Measurements from ENCODE around the gene CDC42SE2.
"Not testable (repeated sequence)": the region's sequence is repeated elsewhere in the genome, so short reads cannot be mapped to it uniquely, and the experiment has no call there.

Gene CDC42SE2

GRCh38 chr5:131274326-131275063 lies 10.6 kb downstream of the CDC42SE2 start:
- Histone ChIP-seq H3K9me3 (ENCODE audit: low read length) (peaks cover 1% of the 10 kb centered on the region), H3K4me3 (ENCODE audit: low read length) (no peak overlapping the region), H3K4me1 (ENCODE audit: insufficient read depth, low read length) (no peaks in the 10 kb centered on the region), H3K36me3 (ENCODE audit: insufficient read depth, low read length) (no peaks in the 10 kb centered on the region), H3K27me3 (ENCODE audit: insufficient read depth, low read length) (no peaks in the 10 kb centered on the region), H2AFZ (ENCODE audit: low read depth, low read length) (no peak overlapping the region)

GRCh38 chr5:131276072-131276471 lies 12.2 kb downstream of the CDC42SE2 start:
- Histone ChIP-seq H3K27me3 (ENCODE audit: insufficient read depth, low read length) (no peaks in the 10 kb centered on the region), H2AFZ (ENCODE audit: low read depth, low read length) (no peak overlapping the region), H3K4me1 (ENCODE audit: insufficient read depth, low read length) (no peaks in the 10 kb centered on the region), H3K36me3 (ENCODE audit: insufficient read depth, low read length) (no peaks in the 10 kb centered on the region), H3K9me3 (ENCODE audit: low read length) (peaks cover 1% of the 10 kb centered on the region), H3K4me3 (ENCODE audit: low read length) (no peak overlapping the region)

GRCh38 chr5:131277447-131277846 lies 13.6 kb downstream of the CDC42SE2 start:
- no peaks in the 10 kb centered on the region for H3K27me3 ChIP-seq (ENCODE audit: insufficient read depth, low read length)
- H2AFZ ChIP-seq (ENCODE audit: low read depth, low read length): no peak overlapping the region
- H3K4me3 ChIP-seq (ENCODE audit: low read length): no peak overlapping the region
- H3K9me3 ChIP-seq (ENCODE audit: low read length): no peaks in the 10 kb centered on the region
- H3K36me3 ChIP-seq (ENCODE audit: insufficient read depth, low read length): no peaks in the 10 kb centered on the region
- peaks cover 7% of the 10 kb centered on the region for H3K4me1 ChIP-seq (ENCODE audit: insufficient read depth, low read length)

- H3K4me3 ChIP-seq (ENCODE audit: low read length): no peak overlapping the region
- no peaks in the 10 kb centered on the region for H3K9me3 ChIP-seq (ENCODE audit: low read length)
- no peaks in the 10 kb centered on the region for H3K36me3 ChIP-seq (ENCODE audit: insufficient read depth, low read length)
- H3K27me3 ChIP-seq (ENCODE audit: insufficient read depth, low read length): no peaks in the 10 kb centered on the region
- peaks cover 7% of the 10 kb centered on the region for H3K4me1 ChIP-seq (ENCODE audit: insufficient read depth, low read length)
- no peak overlapping the region for H2AFZ ChIP-seq (ENCODE audit: low read depth, low read length)
Observed at GRCh38 chr5:131277875-131278740, 14.3 kb downstream of the CDC42SE2 start.

GRCh38 chr5:131278741-131279124 lies 14.9 kb downstream of the CDC42SE2 start:
- not testable (repeated sequence) for H3K9me3 ChIP-seq (ENCODE audit: low read length); H3K27me3 ChIP-seq (ENCODE audit: insufficient read depth, low read length); H3K4me1 ChIP-seq (ENCODE audit: insufficient read depth, low read length); H2AFZ ChIP-seq (ENCODE audit: low read depth, low read length); H3K36me3 ChIP-seq (ENCODE audit: insufficient read depth, low read length); H3K4me3 ChIP-seq (ENCODE audit: low read length)

GRCh38 chr5:131279204-131279603 lies 15.4 kb downstream of the CDC42SE2 start:
- no peaks in the 10 kb centered on the region for H3K27me3 ChIP-seq (ENCODE audit: insufficient read depth, low read length)
- no peak overlapping the region for H3K4me3 ChIP-seq (ENCODE audit: low read length)

GRCh38 chr5:131280417-131280816 lies 16.6 kb downstream of the CDC42SE2 start:
- Histone ChIP-seq H3K4me3 (ENCODE audit: low read length) (no peak overlapping the region), H3K9me3 (ENCODE audit: low read length) (no peaks in the 10 kb centered on the region), H3K36me3 (ENCODE audit: insufficient read depth, low read length) (no peaks in the 10 kb centered on the region), H3K4me1 (ENCODE audit: insufficient read depth, low read length) (peaks cover 7% of the 10 kb centered on the region), H3K27me3 (ENCODE audit: insufficient read depth, low read length) (no peaks in the 10 kb centered on the region), H2AFZ (ENCODE audit: low read depth, low read length) (no peak overlapping the region)

More at GRCh38 chr5:131279204-131279603, 15.4 kb downstream of the CDC42SE2 start:
- Histone ChIP-seq H2AFZ (ENCODE audit: low read depth, low read length) (no peak overlapping the region), H3K9me3 (ENCODE audit: low read length) (no peaks in the 10 kb centered on the region), H3K4me1 (ENCODE audit: insufficient read depth, low read length) (peaks cover 7% of the 10 kb centered on the region), H3K36me3 (ENCODE audit: insufficient read depth, low read length) (no peaks in the 10 kb centered on the region)

- Histone ChIP-seq H3K27me3 (ENCODE audit: insufficient read depth, low read length) (no peaks in the 10 kb centered on the region), H3K36me3 (ENCODE audit: insufficient read depth, low read length) (peaks cover under 1% of the 10 kb centered on the region), H3K4me1 (ENCODE audit: insufficient read depth, low read length) (peaks cover 7% of the 10 kb centered on the region), H3K9me3 (ENCODE audit: low read length) (no peaks in the 10 kb centered on the region), H2AFZ (ENCODE audit: low read depth, low read length) (no peak overlapping the region), H3K4me3 (ENCODE audit: low read length) (no peak overlapping the region)
Observed at GRCh38 chr5:131281133-131281867, 17.4 kb downstream of the CDC42SE2 start.

GRCh38 chr5:131281868-131282234 lies 18.0 kb downstream of the CDC42SE2 start:
- no peak overlapping the region for H3K4me3 ChIP-seq (ENCODE audit: low read length)
- H3K9me3 ChIP-seq (ENCODE audit: low read length): peaks cover 2% of the 10 kb centered on the region
- H2AFZ ChIP-seq (ENCODE audit: low read depth, low read length): no peak overlapping the region
- H3K4me1 ChIP-seq (ENCODE audit: insufficient read depth, low read length): peaks cover 7% of the 10 kb centered on the region
- peaks cover 3% of the 10 kb centered on the region for H3K36me3 ChIP-seq (ENCODE audit: insufficient read depth, low read length)
- H3K27me3 ChIP-seq (ENCODE audit: insufficient read depth, low read length): no peaks in the 10 kb centered on the region

GRCh38 chr5:131282235-131282634 lies 18.4 kb downstream of the CDC42SE2 start:
- peaks cover 5% of the 10 kb centered on the region for H3K36me3 ChIP-seq (ENCODE audit: insufficient read depth, low read length)
- H3K4me3 ChIP-seq (ENCODE audit: low read length): no peak overlapping the region
- no peaks in the 10 kb centered on the region for H3K27me3 ChIP-seq (ENCODE audit: insufficient read depth, low read length)
- H3K4me1 ChIP-seq (ENCODE audit: insufficient read depth, low read length): peaks cover 7% of the 10 kb centered on the region
- no peak overlapping the region for H2AFZ ChIP-seq (ENCODE audit: low read depth, low read length)
- H3K9me3 ChIP-seq (ENCODE audit: low read length): peaks cover 2% of the 10 kb centered on the region

- H2AFZ ChIP-seq (ENCODE audit: low read depth, low read length): no peak overlapping the region
- no peaks in the 10 kb centered on the region for H3K27me3 ChIP-seq (ENCODE audit: insufficient read depth, low read length)
- no peak overlapping the region for H3K4me3 ChIP-seq (ENCODE audit: low read length)
- peaks cover 2% of the 10 kb centered on the region for H3K9me3 ChIP-seq (ENCODE audit: low read length)
- peaks cover 6% of the 10 kb centered on the region for H3K36me3 ChIP-seq (ENCODE audit: insufficient read depth, low read length)
- peaks cover 7% of the 10 kb centered on the region for H3K4me1 ChIP-seq (ENCODE audit: insufficient read depth, low read length)
Observed at GRCh38 chr5:131285703-131286399, 22.0 kb downstream of the CDC42SE2 start.

GRCh38 chr5:131286400-131286715 lies 22.5 kb downstream of the CDC42SE2 start:
- Histone ChIP-seq H3K9me3 (ENCODE audit: low read length) (peaks cover 2% of the 10 kb centered on the region), H2AFZ (ENCODE audit: low read depth, low read length) (no peak overlapping the region), H3K27me3 (ENCODE audit: insufficient read depth, low read length) (no peaks in the 10 kb centered on the region), H3K36me3 (ENCODE audit: insufficient read depth, low read length) (peaks cover 6% of the 10 kb centered on the region), H3K4me1 (ENCODE audit: insufficient read depth, low read length) (peaks cover 5% of the 10 kb centered on the region), H3K4me3 (ENCODE audit: low read length) (no peak overlapping the region)
